HCT116 (cell line): ENCODE data around the gene METTL1. TPM values are rescaled to one million over a fixed set of nuclear protein-coding genes. Genes with fewer than 3 reads are reported as not detected.

Experiments
- ATAC-seq: fragments of 200-7000 bp; cut with Tn5 transposase; 2 replicates; pipeline ENCODE4 v1.9.1; 2020; ENCODE audit warnings: mild to moderate bottlenecking, moderate library complexity
- BruUV-seq: library from RNA; stranded (reverse); fragments of 400-500 nt; replicated peaks from 2 replicates; lab custom pipeline; 2021; lab: Mats Ljungman, UMichigan
- CTCF ChIA-PET: fragments of 300-600 bp; sonication (Branson Sonifier 250); formaldehyde crosslinking; loops from one replicate; lab custom pipeline; 2021; ENCODE audit warnings: antibody characterized with exemption; lab: Charles Lee
- POLR2A ChIA-PET: fragments of 300-600, 350-600 bp; sonication (Branson Sonifier 250); formaldehyde crosslinking; loops from one replicate; lab custom pipeline; 2021; ENCODE audit warnings: antibody characterized with exemption; lab: Charles Lee
- RAD21 ChIA-PET, 2 experiments: fragments of 300-600 bp; sonication (Branson Sonifier 250); formaldehyde crosslinking; loops; one replicate each; lab custom pipeline; 2023; ENCODE audit warnings: low total read pairs in 2 of 2; ENCODE audit not compliant: uncharacterized antibody in 2 of 2, unreplicated experiment in 2 of 2, low non-redundant PET in 1 of 2; lab: Charles Lee
- DNase-seq: peaks from one replicate; pipeline ENCODE4 v3.0.0-alpha.2; 2010; ENCODE audit warnings: low read depth, low spot score
- H2AFZ ChIP-seq: fragments of 200-600 bp; shearing (Covaris generic), sonication (generic); 2 replicates; pipeline ENCODE4 v1.6.1; 2017; ENCODE audit warnings: low read depth, mixed run types, mixed read lengths, antibody characterized with exemption, low read length; ENCODE audit not compliant: poor library complexity, severe bottlenecking
- H3K27ac ChIP-seq: 2 replicates; pipeline ENCODE4 v1.5.1; 2012; ENCODE audit warnings: low read depth, low read length
- H3K27me3 ChIP-seq: fragments of 200-600 bp; sonication (generic); 2 replicates; pipeline ENCODE4 v1.6.1; 2016; ENCODE audit warnings: mixed run types, low read length, mixed read lengths; ENCODE audit not compliant: insufficient read depth
- H3K36me3 ChIP-seq, 2 experiments: fragments of 200-500 bp in 1 of 2; fragments of 200-600 bp in 1 of 2; sonication (Bioruptor generic) in 1 of 2; sonication (generic) in 1 of 2; 2 replicates each; pipeline versions ENCODE4 v1.5.1 to v1.6.1; 2014 to 2016; ENCODE audit warnings: low read length in 2 of 2, inconsistent platforms in 1 of 2, mixed read lengths in 1 of 2, mixed run types in 1 of 2; ENCODE audit not compliant: insufficient read depth in 2 of 2, control insufficient read depth in 1 of 2
- H3K4me1 ChIP-seq, 2 experiments: fragments of 200-600 bp in 1 of 2; sonication (generic) in 1 of 2; 2 replicates each; pipeline versions ENCODE4 v1.5.1 to v1.6.1; 2012 to 2017; ENCODE audit warnings: low read length in 2 of 2, inconsistent platforms in 1 of 2, mild to moderate bottlenecking in 1 of 2, mixed read lengths in 1 of 2, mixed run types in 1 of 2, moderate library complexity in 1 of 2; ENCODE audit not compliant: insufficient read depth in 2 of 2, control insufficient read depth in 1 of 2
- H3K4me2 ChIP-seq: fragments of 200-600 bp; sonication (generic); 2 replicates; pipeline ENCODE4 v1.6.1; 2017; ENCODE audit warnings: mixed run types, low read length, mixed read lengths
- H3K4me3 ChIP-seq, 2 experiments: fragments of 200-600 bp in 1 of 2; sonication (generic) in 1 of 2; replicated peaks in 1 of 2; 2 replicates each; pipeline ENCODE4 v1.5.1; 2011 to 2016; ENCODE audit warnings: low read length in 2 of 2, control low read depth in 1 of 2, low read depth in 1 of 2, mild to moderate bottlenecking in 1 of 2, mixed read lengths in 1 of 2, mixed run types in 1 of 2
- H3K79me2 ChIP-seq: fragments of 200-600 bp; sonication (generic); 2 replicates; pipeline ENCODE4 v1.6.1; 2017; ENCODE audit warnings: mild to moderate bottlenecking, mixed run types, low read length, moderate library complexity, mixed read lengths; ENCODE audit not compliant: insufficient read depth
- H3K9ac ChIP-seq: fragments of 200-600 bp; sonication (generic); 2 replicates; pipeline ENCODE4 v1.6.1; 2016; ENCODE audit warnings: low read length, mixed read lengths
- H3K9me2 ChIP-seq: fragments of 200-600 bp; sonication (generic), shearing (Covaris generic); 2 replicates; pipeline ENCODE4 v1.6.1; 2017; ENCODE audit warnings: mixed run types, mild to moderate bottlenecking, moderate library complexity; ENCODE audit not compliant: insufficient read depth
- H3K9me3 ChIP-seq, 2 experiments: fragments of 200-500 bp in 1 of 2; fragments of 200-600 bp in 1 of 2; sonication (Bioruptor generic) in 1 of 2; sonication (generic) in 1 of 2; 2 replicates each; pipeline ENCODE4 v1.6.1; 2014 to 2017; ENCODE audit warnings: low read length in 2 of 2, mixed read lengths in 2 of 2, inconsistent platforms in 1 of 2, low read depth in 1 of 2, mild to moderate bottlenecking in 1 of 2, mixed run types in 1 of 2, moderate library complexity in 1 of 2; ENCODE audit not compliant: control insufficient read depth in 1 of 2, insufficient read depth in 1 of 2
- H4K20me1 ChIP-seq: fragments of 200-600 bp; sonication (generic), shearing (Covaris generic); 2 replicates; pipeline ENCODE4 v1.6.1; 2017; ENCODE audit warnings: mixed run types, mild to moderate bottlenecking, moderate library complexity; ENCODE audit not compliant: insufficient read depth
- CBX3 ChIP-seq: IDR thresholded peaks from 2 replicates; pipeline ENCODE4 v1.6.1; 2012; ENCODE audit warnings: low read depth
- CEBPB ChIP-seq: IDR thresholded peaks from 2 replicates; pipeline ENCODE4 v1.6.1; 2012; ENCODE audit warnings: low read depth
- CTCF ChIP-seq, 3 experiments: fragments of 200-600 bp in 1 of 3; sonication (generic) in 1 of 3; IDR thresholded peaks in 2 of 3; conservative IDR thresholded peaks in 1 of 3; 2 replicates each; pipeline ENCODE4 v1.5.1; 2012 to 2017; ENCODE audit warnings: low read depth in 2 of 3, low read length in 2 of 3, antibody characterized with exemption in 1 of 3, borderline replicate concordance in 1 of 3, control low read depth in 1 of 3, mild to moderate bottlenecking in 1 of 3, mixed read lengths in 1 of 3, mixed run types in 1 of 3, moderate library complexity in 1 of 3; ENCODE audit not compliant: insufficient read depth in 1 of 3
- ELF1 ChIP-seq: IDR thresholded peaks from 2 replicates; pipeline ENCODE4 v1.6.1; 2012; ENCODE audit warnings: low read depth, borderline replicate concordance
- EZH2 ChIP-seq: fragments of 200-600 bp; sonication (generic); IDR thresholded peaks from 2 replicates; pipeline ENCODE4 v1.6.1; 2017; ENCODE audit warnings: antibody characterized with exemption, mixed run types
- EZH2phosphoT487 ChIP-seq: fragments of 200-600 bp; IDR thresholded peaks from 2 replicates; pipeline ENCODE4 v1.6.1; 2018; ENCODE audit warnings: antibody characterized with exemption, borderline replicate concordance
- POLR2A ChIP-seq: IDR thresholded peaks from 2 replicates; pipeline ENCODE4 v1.7.0; 2011; ENCODE audit warnings: borderline replicate concordance; ENCODE audit not compliant: insufficient read depth, insufficient read length; ENCODE audit errors: extremely low read depth
- POLR2AphosphoS5 ChIP-seq: IDR thresholded peaks from 2 replicates; pipeline ENCODE4 v1.6.1; 2011; ENCODE audit warnings: mild to moderate bottlenecking, low read depth, low read length, moderate library complexity
- RAD21 ChIP-seq: IDR thresholded peaks from 2 replicates; pipeline ENCODE4 v1.6.1; 2012; ENCODE audit warnings: low read depth, mild to moderate bottlenecking
- REST ChIP-seq: IDR thresholded peaks from 2 replicates; pipeline ENCODE4 v1.6.1; 2012; ENCODE audit warnings: low read depth
- SIN3A ChIP-seq: IDR thresholded peaks from 2 replicates; pipeline ENCODE4 v1.6.1; 2012; ENCODE audit warnings: low read depth
- SP1 ChIP-seq: IDR thresholded peaks from 2 replicates; pipeline ENCODE4 v1.6.1; 2012; ENCODE audit warnings: low read depth
- SRF ChIP-seq: IDR thresholded peaks from 2 replicates; pipeline ENCODE4 v1.6.1; 2012; ENCODE audit warnings: low read depth
- TCF7L2 ChIP-seq: IDR thresholded peaks from 2 replicates; pipeline ENCODE4 v1.7.0; 2011; ENCODE audit warnings: borderline replicate concordance, inconsistent platforms; ENCODE audit not compliant: insufficient read depth, insufficient read length; ENCODE audit errors: extremely low read depth
- YY1 ChIP-seq: IDR thresholded peaks from 2 replicates; pipeline ENCODE4 v1.6.1; 2011; ENCODE audit warnings: low read length, low read depth, moderate library complexity, mild to moderate bottlenecking; ENCODE audit not compliant: insufficient replicate concordance; ENCODE audit errors: extremely low read depth
- ZFX ChIP-seq: fragments of 450-650 bp; IDR thresholded peaks from 2 replicates; pipeline ENCODE4 v1.6.1; 2017
- ZNF274 ChIP-seq: fragments of 200-500 bp; sonication (Bioruptor generic); IDR thresholded peaks from 2 replicates; pipeline ENCODE4 v1.6.1; 2014; ENCODE audit warnings: mild to moderate bottlenecking, low read depth, low read length, inconsistent platforms
- intact Hi-C: fragments of 100-400 bp; cut with micrococcal nuclease; formaldehyde crosslinking; loops from 2 replicates; pipeline ENCODE4 v1.10.0; 2022
- total RNA-seq: library from RNA; stranded (reverse); gene quantifications from one replicate; pipeline ENCODE4 v1.2.1, GENCODE V29; 2021; ENCODE audit not compliant: unreplicated experiment

The METTL1 gene
- total RNA-seq, 1 experiment from 2014 or later, result 56.6 TPM

GRCh38 chr12:57813111-57813970 is 41.4 kb upstream of the METTL1 start:
- RAD21 ChIA-PET, result no interaction called here
- BruUV-seq, result no TSS peak
- TF ChIP-seq EZH2 (no peak), ZNF274 (no peak), SIN3A (no peak), REST (no peak), CBX3 (no peak), RAD21 (no peak), YY1 (no peak), CTCF (IDR thresholded peaks at IDR 0.05 in 2 of 3, conservative IDR thresholded peaks at IDR 0.05 in 1 of 3; ENCODE audit: borderline replicate concordance in 1 of 3, insufficient read depth in 1 of 3, low read depth in 2 of 3, low read length in 2 of 3) (no peak), EZH2phosphoT487 (no peak), POLR2AphosphoS5 (no peak), SRF (no peak), ZFX (no peak), ELF1 (no peak), SP1 (no peak), CEBPB (no peak), TCF7L2 (no peak), POLR2A (no peak)
- no peak overlapping the region for H3K27ac ChIP-seq
- CTCF ChIA-PET, result no interaction called here
- no peak overlapping the region for H3K4me2 ChIP-seq
- H2AFZ ChIP-seq, result no peak overlapping the region
- no peaks in the 10 kb centered on the region for H3K9me2 ChIP-seq
- H3K79me2 ChIP-seq, result no peaks in the 10 kb centered on the region
- no peak overlapping the region for H3K9ac ChIP-seq
- no peak for ATAC-seq
- H3K27me3 ChIP-seq, result no peaks in the 10 kb centered on the region
- intact Hi-C loops, result no loop called here
- peaks cover 0 to 13% of the 10 kb centered on the region in 2 experiments; a peak in 2 of 4 replicates for H3K4me1 ChIP-seq
- H4K20me1 ChIP-seq, result no peaks in the 10 kb centered on the region
- DNase-seq, result no peak
- no peaks in the 10 kb centered on the region for H3K9me3 ChIP-seq
- H3K36me3 ChIP-seq, result no peaks in the 10 kb centered on the region
- POLR2A ChIA-PET, result interaction anchor here (0.6 kb wide), 1 partner anchor 30 kb away, joined by 3 read pairs; no protein-coding TSS in a partner anchor
- H3K4me3 ChIP-seq, result no peak overlapping the region
